Body of pancreas (tissue), 4 donors: ENCODE measurements around the gene KRT3. TPM values are rescaled to one million over a fixed set of nuclear protein-coding genes. Genes with fewer than 3 reads are reported as not detected.

Experiments used
- ATAC-seq: fragments of 150-250 bp; one replicate; pipeline ENCODE4 v1.9.1; 2016
- DNase-seq, 4 donors: peaks; one replicate each; pipeline ENCODE4 v3.0.0-alpha.2; 2019
- H3K27ac ChIP-seq, 4 donors: fragments of 200-600 bp; sonication (generic); 1 replicate in 3 of 4; 2 replicates in 1 of 4; pipeline versions ENCODE4 v1.5.1 to v1.6.1; 2016 to 2019; ENCODE audit warnings: mild to moderate bottlenecking in 1 of 4, mixed read lengths in 1 of 4, moderate library complexity in 1 of 4
- H3K27me3 ChIP-seq, 2 donors: fragments of 200-600 bp; sonication (generic); one replicate each; pipeline ENCODE4 v1.6.0; 2016; ENCODE audit warnings: mild to moderate bottlenecking in 1 of 2
- H3K36me3 ChIP-seq, 2 donors: fragments of 200-600 bp; sonication (generic); replicated peaks in 1 of 2; 2 replicates each; pipeline ENCODE4 v1.5.1; 2016; ENCODE audit warnings: low read depth in 2 of 2; ENCODE audit not compliant: insufficient read depth in 1 of 2
- H3K4me1 ChIP-seq: fragments of 200-600 bp; sonication (generic); one replicate; pipeline ENCODE4 v1.6.0; 2016
- H3K4me3 ChIP-seq, 2 donors: fragments of 200-600 bp; sonication (generic); 1 replicate in 1 of 2; 2 replicates in 1 of 2; pipeline ENCODE4 v1.5.1; 2016 to 2019
- H3K9me3 ChIP-seq, 3 donors: fragments of 200-600 bp; sonication (generic); 1 replicate in 2 of 3; 2 replicates in 1 of 3; pipeline ENCODE4 v1.5.1; 2016
- CTCF ChIP-seq, 7 experiments: fragments of 450-650 bp in 4 of 7; fragments of 200-600 bp in 3 of 7; sonication (generic) in 3 of 7; IDR thresholded peaks; one replicate each; pipeline ENCODE4 v1.5.1; 2016 to 2019; ENCODE audit warnings: antibody characterized with exemption in 7 of 7
- POLR2A ChIP-seq, 3 donors: fragments of 450-650 bp; IDR thresholded peaks; one replicate each; pipeline ENCODE4 v1.6.1; 2016; ENCODE audit warnings: antibody characterized with exemption in 3 of 3, mild to moderate bottlenecking in 2 of 3
- WGBS, 2 donors: methylation state at CpG; one replicate each; pipeline ENCODE4 v1.1.5; 2017; 5-methylcytosine and 5-hydroxymethylcytosine counted together
- intact Hi-C: fragments of 100-400 bp; cut with DNase I; formaldehyde crosslinking; loops from one replicate; pipeline ENCODE4 v1.15.1; 2023
- total RNA-seq, 2 donors: library from RNA; depleted of rRNA; stranded (reverse); fragments of >200 nt; gene quantifications; one replicate each; pipeline ENCODE4 v1.1.0, GENCODE V29; 2016

The KRT3 gene
- total RNA-seq, 2 donors from 2014 or later, result not detected

- Histone ChIP-seq H3K36me3 (no peaks in the 10 kb centered on the region), H3K4me3 (no peak overlapping the region), H3K9me3 (no peaks in the 10 kb centered on the region), H3K4me1 (peaks cover 9% of the 10 kb centered on the region), H3K27me3 (no peaks in the 10 kb centered on the region), H3K27ac (no peak overlapping the region)
- ATAC-seq (no peak), DNase-seq (no peak)
- intact Hi-C loops, result no loop called here
- WGBS, 2 donors, result 67% methylated on average over 5 of the region's 5 CpGs
- no peak for TF ChIP-seq CTCF (IDR thresholded peaks at IDR 0.05)
- TF ChIP-seq POLR2A (IDR thresholded peaks at IDR 0.05), result no peak
Measured at GRCh38 chr12:52810554-52810953, 14.6 kb upstream of the KRT3 start.

GRCh38 chr12:52809166-52809565 lies 13.2 kb upstream of the KRT3 start:
- H3K27ac ChIP-seq, result no peak overlapping the region
- ATAC-seq, result no peak
- H3K9me3 ChIP-seq, result no peaks in the 10 kb centered on the region
- TF ChIP-seq CTCF (IDR thresholded peaks at IDR 0.05) (no peak), POLR2A (IDR thresholded peaks at IDR 0.05) (no peak)
- H3K4me3 ChIP-seq, result no peak overlapping the region
- intact Hi-C loops, result no loop called here
- H3K36me3 ChIP-seq, result no peaks in the 10 kb centered on the region
- no peaks in the 10 kb centered on the region for H3K27me3 ChIP-seq
- 66 to 74% methylated on average over 7 of the region's 7 CpGs for WGBS, 2 donors
- H3K4me1 ChIP-seq, result peaks cover 4% of the 10 kb centered on the region
- no peak for DNase-seq

GRCh38 chr12:52808573-52809160 lies 12.8 kb upstream of the KRT3 start:
- H3K9me3 ChIP-seq, result no peaks in the 10 kb centered on the region
- 79 to 88% methylated on average over 1 to 8 of the region's 8 CpGs for WGBS, 2 donors
- ATAC-seq (no peak), DNase-seq (no peak)
- TF ChIP-seq POLR2A (IDR thresholded peaks at IDR 0.05), result no peak
- no peak for TF ChIP-seq CTCF (IDR thresholded peaks at IDR 0.05)
- intact Hi-C loops, result no loop called here
- no peaks in the 10 kb centered on the region for H3K27me3 ChIP-seq
- no peak overlapping the region for H3K27ac ChIP-seq
- no peaks in the 10 kb centered on the region for H3K4me1 ChIP-seq
- H3K36me3 ChIP-seq, result no peaks in the 10 kb centered on the region
- no peak overlapping the region for H3K4me3 ChIP-seq

- TF ChIP-seq POLR2A (IDR thresholded peaks at IDR 0.05) (no peak), CTCF (IDR thresholded peaks at IDR 0.05) (no peak)
- no peak for DNase-seq
Measured at GRCh38 chr12:52807544-52808470, 11.9 kb upstream of the KRT3 start.

More at GRCh38 chr12:52807544-52808470, 11.9 kb upstream of the KRT3 start:
- ATAC-seq, result no peak
- Histone ChIP-seq H3K4me1 (no peaks in the 10 kb centered on the region), H3K27me3 (no peaks in the 10 kb centered on the region), H3K27ac (no peak overlapping the region), H3K36me3 (no peaks in the 10 kb centered on the region), H3K9me3 (no peaks in the 10 kb centered on the region), H3K4me3 (no peak overlapping the region)
- intact Hi-C loops, result no loop called here
- WGBS, 2 donors, result 75 to 77% methylated on average over 13 to 16 of the region's 16 CpGs
